Measurements from ENCODE around the gene TAB3. TPM values are rescaled to one million over a fixed set of nuclear protein-coding genes. Genes with fewer than 3 reads are reported as not detected.
A peak's percentile ranks its signal among the peaks of the same experiment; 100 is the strongest.
"Not testable (repeated sequence)": the region's sequence is repeated elsewhere in the genome, so short reads cannot be mapped to it uniquely, and the experiment has no call there.

Gene TAB3
- total RNA-seq, 1 donor from 2014 or later: 10.8 TPM

DNA sequence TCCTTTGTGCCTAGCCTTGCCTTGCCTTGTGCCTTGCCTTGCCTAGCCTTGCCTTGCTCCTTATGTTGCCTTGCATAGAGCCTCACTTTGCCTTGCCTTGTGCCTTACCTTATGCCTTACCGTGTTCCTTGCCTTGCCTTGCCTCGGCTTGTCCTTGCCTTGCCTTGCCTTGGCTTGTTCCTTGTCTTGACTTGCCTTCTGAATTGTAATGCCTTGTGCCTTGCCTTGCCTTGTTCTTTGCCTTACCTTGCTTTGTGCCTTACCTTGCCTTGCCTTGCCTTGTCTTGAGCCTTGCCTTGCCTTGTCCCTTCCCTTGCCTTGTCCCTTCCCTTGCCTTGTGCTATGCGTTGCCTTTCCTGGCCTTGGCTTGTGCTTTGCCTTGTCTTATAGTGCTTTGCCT is 90.2 kb downstream of the TAB3 start:
- no peaks in the 10 kb centered on the region for H3K27me3 ChIP-seq (ENCODE audit: control insufficient read depth, insufficient read depth, low read length)
- DNase-seq (ENCODE audit: low read depth) (peak; percentile 39), FAIRE-seq (peak; percentile 83)
- H3K4me3 ChIP-seq (ENCODE audit: low read depth, low read length): no peak overlapping the region
- H3K36me3 ChIP-seq (ENCODE audit: control insufficient read depth, insufficient read depth, low read length): no peaks in the 10 kb centered on the region
- TF ChIP-seq, protein P1, sequence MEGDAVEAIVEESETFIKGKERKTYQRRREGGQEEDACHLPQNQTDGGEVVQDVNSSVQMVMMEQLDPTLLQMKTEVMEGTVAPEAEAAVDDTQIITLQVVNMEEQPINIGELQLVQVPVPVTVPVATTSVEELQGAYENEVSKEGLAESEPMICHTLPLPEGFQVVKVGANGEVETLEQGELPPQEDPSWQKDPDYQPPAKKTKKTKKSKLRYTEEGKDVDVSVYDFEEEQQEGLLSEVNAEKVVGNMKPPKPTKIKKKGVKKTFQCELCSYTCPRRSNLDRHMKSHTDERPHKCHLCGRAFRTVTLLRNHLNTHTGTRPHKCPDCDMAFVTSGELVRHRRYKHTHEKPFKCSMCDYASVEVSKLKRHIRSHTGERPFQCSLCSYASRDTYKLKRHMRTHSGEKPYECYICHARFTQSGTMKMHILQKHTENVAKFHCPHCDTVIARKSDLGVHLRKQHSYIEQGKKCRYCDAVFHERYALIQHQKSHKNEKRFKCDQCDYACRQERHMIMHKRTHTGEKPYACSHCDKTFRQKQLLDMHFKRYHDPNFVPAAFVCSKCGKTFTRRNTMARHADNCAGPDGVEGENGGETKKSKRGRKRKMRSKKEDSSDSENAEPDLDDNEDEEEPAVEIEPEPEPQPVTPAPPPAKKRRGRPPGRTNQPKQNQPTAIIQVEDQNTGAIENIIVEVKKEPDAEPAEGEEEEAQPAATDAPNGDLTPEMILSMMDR (IDR thresholded peaks at IDR 0.05; ENCODE audit: insufficient read depth, low read length, severe bottlenecking): no peak

DNA sequence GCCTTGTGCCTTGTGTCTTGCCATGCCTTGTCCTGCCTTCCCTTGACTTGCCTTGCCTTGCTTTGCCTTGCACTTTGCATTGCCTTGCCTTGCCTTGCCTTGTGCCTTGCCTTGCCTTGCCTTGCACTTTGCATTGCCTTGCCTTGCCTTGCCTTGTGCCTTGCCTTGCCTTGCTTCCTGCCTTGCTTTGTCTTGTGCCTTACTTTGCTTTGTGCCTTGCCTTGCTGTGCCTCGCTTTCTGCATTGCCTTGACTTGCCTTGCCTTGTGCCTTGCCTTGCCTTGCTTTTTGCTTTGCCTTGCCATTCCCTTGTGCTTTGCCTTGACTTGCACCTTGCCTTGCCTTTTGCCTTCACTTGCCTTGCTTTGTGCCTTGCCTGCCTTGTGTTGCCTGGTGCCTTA is 91.8 kb downstream of the TAB3 start:
- FAIRE-seq; H3K4me3 ChIP-seq (ENCODE audit: low read depth, low read length); H3K36me3 ChIP-seq (ENCODE audit: control insufficient read depth, insufficient read depth, low read length); H3K27me3 ChIP-seq (ENCODE audit: control insufficient read depth, insufficient read depth, low read length); DNase-seq (ENCODE audit: low read depth): not testable (repeated sequence)

DNA sequence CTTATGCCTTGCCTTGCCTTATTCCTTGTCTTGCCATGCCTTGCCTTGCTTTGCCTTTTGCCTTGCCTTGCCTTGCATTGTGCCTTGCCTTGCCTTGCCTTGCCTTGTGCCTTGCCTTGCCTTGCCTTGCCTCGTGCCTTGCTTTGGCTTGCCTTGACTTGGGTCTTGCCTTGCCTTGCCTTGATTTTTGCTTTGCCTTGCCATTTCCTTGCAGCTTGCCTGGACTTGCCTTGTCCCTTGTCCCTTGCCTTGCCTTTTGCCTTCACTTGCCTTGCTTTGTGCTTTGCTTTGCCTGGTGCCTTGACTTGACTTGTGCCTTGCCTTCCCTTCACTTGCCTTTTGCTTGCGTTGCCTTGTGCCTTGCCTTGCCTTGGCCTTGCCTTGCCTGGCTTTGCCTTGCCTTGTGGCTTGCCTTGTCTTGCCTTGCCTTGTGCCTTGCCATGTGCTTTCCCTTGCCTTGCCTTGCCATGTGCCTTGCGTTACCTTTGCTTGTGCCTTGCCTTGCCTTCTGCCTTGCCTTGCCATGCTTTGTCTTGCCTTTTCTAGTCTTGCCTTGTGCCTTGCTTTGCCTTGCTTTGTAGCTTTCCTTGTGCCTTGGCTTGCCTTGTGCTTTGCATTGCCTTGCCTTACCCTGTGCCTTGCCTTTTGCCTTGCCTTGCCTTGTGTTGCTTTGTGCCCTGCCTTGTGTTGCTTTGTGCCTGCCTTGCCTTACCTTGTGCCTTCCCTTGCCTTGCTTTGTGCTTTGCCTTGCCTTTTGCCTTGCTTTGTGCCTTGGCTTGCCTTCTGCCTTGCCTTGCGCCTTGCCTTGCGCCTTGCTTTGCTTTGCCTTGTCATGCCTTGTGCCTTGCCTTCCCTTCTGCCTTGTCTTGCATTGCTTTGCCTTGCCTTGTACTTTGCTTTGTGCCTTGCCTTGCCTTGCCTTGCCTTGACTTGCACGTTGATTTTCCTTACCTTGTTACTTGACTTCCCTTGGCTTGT is 92.8 kb downstream of the TAB3 start:
- TF ChIP-seq, protein P1 (IDR thresholded peaks at IDR 0.05; ENCODE audit: insufficient read depth, low read length, severe bottlenecking): no peak
- Histone ChIP-seq H3K27me3 (ENCODE audit: control insufficient read depth, insufficient read depth, low read length) (no peaks in the 10 kb centered on the region), H3K4me3 (ENCODE audit: low read depth, low read length) (no peak overlapping the region), H3K36me3 (ENCODE audit: control insufficient read depth, insufficient read depth, low read length) (no peaks in the 10 kb centered on the region)
- DNase-seq (ENCODE audit: low read depth): no peak
- peak; percentile 60 for FAIRE-seq

DNA sequence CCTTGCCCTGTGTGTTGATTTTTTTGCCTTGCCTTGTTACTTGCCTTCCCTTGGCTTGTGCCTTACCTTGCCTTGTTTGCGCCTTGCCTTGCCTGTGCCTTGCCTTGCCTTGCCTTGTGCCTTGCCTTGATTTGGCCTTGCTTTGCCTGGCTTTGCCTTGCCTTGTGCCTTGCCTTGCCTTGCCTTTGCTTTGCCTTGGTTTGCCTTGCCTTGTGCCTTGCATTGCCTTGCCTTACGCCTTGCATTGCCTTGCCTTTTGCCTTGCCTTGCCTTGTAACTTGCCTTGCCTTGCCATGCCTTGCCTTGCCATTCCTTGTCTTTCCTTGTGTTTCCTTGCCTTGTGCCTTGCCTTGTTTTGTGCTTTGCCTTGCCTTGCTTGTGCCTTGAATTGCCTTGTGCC is 94.6 kb downstream of the TAB3 start:
- H3K27me3 ChIP-seq (ENCODE audit: control insufficient read depth, insufficient read depth, low read length): no peaks in the 10 kb centered on the region

DNA sequence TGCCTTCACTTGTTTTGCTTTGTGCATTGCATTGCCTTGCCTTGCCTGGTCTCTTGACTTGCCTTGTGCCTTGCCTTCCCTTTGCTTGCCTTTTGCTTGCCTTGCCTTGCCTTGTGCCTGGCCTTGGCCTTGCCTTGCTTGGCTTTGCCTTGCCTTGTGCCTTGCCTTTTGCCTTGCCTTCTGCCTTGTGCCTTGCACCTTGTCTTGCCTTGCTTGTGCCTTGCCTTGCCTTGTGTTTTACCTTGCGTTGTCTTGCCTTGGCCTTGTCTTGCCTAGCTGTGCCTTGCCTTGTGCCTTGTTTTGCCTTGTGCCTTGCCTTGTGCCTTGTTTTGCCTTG is 95.3 kb downstream of the TAB3 start:
- Histone ChIP-seq H3K27me3 (ENCODE audit: control insufficient read depth, insufficient read depth, low read length) (no peaks in the 10 kb centered on the region), H3K36me3 (ENCODE audit: control insufficient read depth, insufficient read depth, low read length) (no peaks in the 10 kb centered on the region), H3K4me3 (ENCODE audit: low read depth, low read length) (no peak overlapping the region)
- DNase-seq (ENCODE audit: low read depth) (no peak), FAIRE-seq (peak; percentile 50)
- TF ChIP-seq, protein P1 (IDR thresholded peaks at IDR 0.05; ENCODE audit: insufficient read depth, low read length, severe bottlenecking): no peak

More for the DNA sequence above, 94.6 kb downstream of the TAB3 start:
- peak; percentile 87 for FAIRE-seq
- Histone ChIP-seq H3K4me3 (ENCODE audit: low read depth, low read length) (no peak overlapping the region), H3K36me3 (ENCODE audit: control insufficient read depth, insufficient read depth, low read length) (no peaks in the 10 kb centered on the region)
- DNase-seq (ENCODE audit: low read depth): no peak
- TF ChIP-seq, protein P1 (IDR thresholded peaks at IDR 0.05; ENCODE audit: insufficient read depth, low read length, severe bottlenecking): no peak

DNA sequence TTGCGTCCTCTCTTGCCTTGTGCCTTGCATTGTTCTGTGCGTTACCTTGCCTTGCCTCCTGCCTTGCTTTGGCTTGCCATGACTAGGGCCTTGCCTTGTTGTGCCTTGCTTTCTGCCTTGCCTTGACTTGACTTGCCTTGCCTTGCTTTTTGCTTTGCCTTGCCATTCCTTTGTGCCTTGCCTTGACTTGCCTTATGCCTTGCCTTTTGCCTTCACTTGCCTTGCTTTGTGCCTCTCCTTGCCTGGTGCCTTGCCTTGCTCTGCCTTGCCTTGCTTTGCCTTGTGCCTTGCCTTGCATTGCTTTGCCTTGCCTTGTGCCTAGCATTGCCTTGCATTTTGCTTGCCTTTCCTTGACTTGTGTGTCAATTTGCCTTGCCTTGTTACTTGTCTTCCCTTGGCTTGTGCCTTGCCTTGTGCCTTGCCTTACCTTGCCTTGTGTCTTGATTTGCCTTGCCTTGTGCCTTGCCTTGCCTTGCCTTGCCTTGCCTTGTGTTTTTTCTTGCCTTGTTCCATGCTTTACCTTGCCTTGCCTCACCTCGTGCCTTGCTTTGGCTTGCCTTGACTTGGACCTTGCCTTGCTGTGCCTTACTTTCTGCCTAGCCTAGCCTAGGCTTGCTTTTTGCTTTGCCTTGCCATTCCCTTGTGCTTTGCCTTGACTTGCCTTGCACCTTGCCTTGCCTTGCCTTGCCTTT is 95.8 kb downstream of the TAB3 start:
- Histone ChIP-seq H3K4me3 (ENCODE audit: low read depth, low read length) (no peak overlapping the region), H3K36me3 (ENCODE audit: control insufficient read depth, insufficient read depth, low read length) (no peaks in the 10 kb centered on the region), H3K27me3 (ENCODE audit: control insufficient read depth, insufficient read depth, low read length) (no peaks in the 10 kb centered on the region)
- TF ChIP-seq, protein P1 (IDR thresholded peaks at IDR 0.05; ENCODE audit: insufficient read depth, low read length, severe bottlenecking): no peak
- DNase-seq (ENCODE audit: low read depth) (no peak), FAIRE-seq (peak; percentile 50)
